Measurements from ENCODE around the gene SLC25A34.

The SLC25A34 gene

GRCh38 chr1:15733218-15733725 lies 2.8 kb upstream of the SLC25A34 start:
- DNase-seq (ENCODE audit: low read depth): no peak

- no peak for DNase-seq (ENCODE audit: low read depth)
These were observed 2.3 kb upstream of the SLC25A34 start for GRCh38 chr1:15733726-15734226.

GRCh38 chr1:15734296-15734695 lies 1.8 kb upstream of the SLC25A34 start:
- no peak for DNase-seq (ENCODE audit: low read depth)

GRCh38 chr1:15734901-15735300 lies 1.2 kb upstream of the SLC25A34 start:
- no peak for DNase-seq (ENCODE audit: low read depth)

- DNase-seq (ENCODE audit: low read depth): peak; percentile 11
These were observed 587 bp upstream of the SLC25A34 start for GRCh38 chr1:15735304-15736037.

GRCh38 chr1:15736892-15737261 lies 819 bp downstream of the SLC25A34 start:
- no peak for DNase-seq (ENCODE audit: low read depth)

GRCh38 chr1:15737324-15738319 lies 1.6 kb downstream of the SLC25A34 start:
- no peak for DNase-seq (ENCODE audit: low read depth)

- no peak for DNase-seq (ENCODE audit: low read depth)
These were observed 2.5 kb downstream of the SLC25A34 start for GRCh38 chr1:15738416-15739113.

GRCh38 chr1:15739259-15739658 lies 3.2 kb downstream of the SLC25A34 start:
- no peak for DNase-seq (ENCODE audit: low read depth)

GRCh38 chr1:15739745-15740144 lies 3.7 kb downstream of the SLC25A34 start:
- no peak for DNase-seq (ENCODE audit: low read depth)

- DNase-seq (ENCODE audit: low read depth): peak; percentile 34
These were observed 5.1 kb downstream of the SLC25A34 start for GRCh38 chr1:15740924-15741850.

GRCh38 chr1:15742339-15742801 lies 6.3 kb downstream of the SLC25A34 start, which contains the start of gene TMEM82:
Gene TMEM82 (plus strand): TSS chr1:15742499. CDS start chr1:15742560, 61 bp downstream.
- no peak for DNase-seq (ENCODE audit: low read depth)

GRCh38 chr1:15744122-15744679 lies 8.1 kb downstream of the SLC25A34 start:
- no peak for DNase-seq (ENCODE audit: low read depth)

GRCh38 chr1:15747378-15747777 lies 11.3 kb downstream of the SLC25A34 start:
- DNase-seq (ENCODE audit: low read depth): no peak

GRCh38 chr1:15748264-15748663 lies 12.2 kb downstream of the SLC25A34 start:
- no peak for DNase-seq (ENCODE audit: low read depth)

GRCh38 chr1:15748690-15749398 lies 12.8 kb downstream of the SLC25A34 start:
- no peak for DNase-seq (ENCODE audit: low read depth)

GRCh38 chr1:15749399-15750291 lies 13.6 kb downstream of the SLC25A34 start:
- no peak for DNase-seq (ENCODE audit: low read depth)

- DNase-seq (ENCODE audit: low read depth): no peak
These were observed 14.9 kb downstream of the SLC25A34 start for GRCh38 chr1:15750924-15751323.

GRCh38 chr1:15751717-15752116 lies 15.7 kb downstream of the SLC25A34 start:
- DNase-seq (ENCODE audit: low read depth): no peak

All from CMK (cell line).